Gastroesophageal sphincter (tissue), 4 donors: ENCODE data around the gene RAP1GAP2. TPM values are rescaled to one million over a fixed set of nuclear protein-coding genes. Genes with fewer than 3 reads are reported as not detected.

Experiments used
- ATAC-seq: fragments of 150-250 bp; one replicate; pipeline ENCODE4 v1.9.1; 2016; ENCODE audit warnings: mild to moderate bottlenecking, moderate library complexity
- H3K27ac ChIP-seq, 4 donors: fragments of 200-600 bp; sonication (generic) in 3 of 4; 1 replicate in 3 of 4; 2 replicates in 1 of 4; pipeline ENCODE4 v1.5.1; 2016 to 2019
- H3K27me3 ChIP-seq: fragments of 200-600 bp; sonication (generic); one replicate; pipeline ENCODE4 v1.5.1; 2019
- H3K36me3 ChIP-seq, 2 donors: fragments of 200-600 bp; sonication (generic); one replicate each; pipeline ENCODE4 v1.5.1; 2019; ENCODE audit warnings: control low read depth in 1 of 2
- H3K4me1 ChIP-seq, 3 donors: fragments of 200-600 bp; sonication (generic); 1 replicate in 2 of 3; 2 replicates in 1 of 3; pipeline ENCODE4 v1.5.1; 2016 to 2019; ENCODE audit warnings: control low read depth in 2 of 3
- H3K4me3 ChIP-seq, 2 donors: fragments of 200-600 bp; sonication (generic); one replicate each; pipeline ENCODE4 v1.5.1; 2019; ENCODE audit warnings: mild to moderate bottlenecking in 1 of 2, moderate library complexity in 1 of 2
- H3K9me3 ChIP-seq, 3 donors: fragments of 200-600 bp; sonication (generic); one replicate each; pipeline ENCODE4 v1.5.1; 2017 to 2019; ENCODE audit warnings: control low read depth in 2 of 3
- EP300 ChIP-seq: sonication (generic); formaldehyde crosslinking; IDR thresholded peaks from one replicate; pipeline ENCODE4 v1.6.1; 2017; ENCODE audit warnings: antibody characterized with exemption, mild to moderate bottlenecking
- POLR2A ChIP-seq, 2 donors: fragments of 450-650 bp; IDR thresholded peaks; one replicate each; pipeline ENCODE4 v1.6.1; 2017; ENCODE audit warnings: antibody characterized with exemption in 2 of 2, mild to moderate bottlenecking in 2 of 2, moderate library complexity in 1 of 2
- POLR2AphosphoS5 ChIP-seq: sonication (generic); formaldehyde crosslinking; IDR thresholded peaks from one replicate; pipeline ENCODE4 v1.6.1; 2017; ENCODE audit warnings: antibody characterized with exemption
- WGBS, 2 donors: methylation state at CpG; one replicate each; pipeline ENCODE4 v1.1.5; 2018; ENCODE audit warnings: low coverage in 1 of 2; 5-methylcytosine and 5-hydroxymethylcytosine counted together
- total RNA-seq, 4 donors: library from RNA; depleted of rRNA; stranded (reverse); fragments of >200 nt; gene quantifications; one replicate each; pipeline ENCODE4 v1.1.0, GENCODE V29; 2016
- TF ChIP-seq, protein P1 (sequence below), 4 experiments: fragments of 200-600 bp in 2 of 4; fragments of 450-650 bp in 2 of 4; sonication (generic) in 1 of 4; IDR thresholded peaks; one replicate each; pipeline ENCODE4 v1.5.1; 2017 to 2019; ENCODE audit warnings: antibody characterized with exemption in 4 of 4, mild to moderate bottlenecking in 2 of 4, moderate library complexity in 2 of 4

RAP1GAP2 gene
- total RNA-seq, 4 donors from 2014 or later: 8.8 to 19.5 (median 11.3) TPM

DNA sequence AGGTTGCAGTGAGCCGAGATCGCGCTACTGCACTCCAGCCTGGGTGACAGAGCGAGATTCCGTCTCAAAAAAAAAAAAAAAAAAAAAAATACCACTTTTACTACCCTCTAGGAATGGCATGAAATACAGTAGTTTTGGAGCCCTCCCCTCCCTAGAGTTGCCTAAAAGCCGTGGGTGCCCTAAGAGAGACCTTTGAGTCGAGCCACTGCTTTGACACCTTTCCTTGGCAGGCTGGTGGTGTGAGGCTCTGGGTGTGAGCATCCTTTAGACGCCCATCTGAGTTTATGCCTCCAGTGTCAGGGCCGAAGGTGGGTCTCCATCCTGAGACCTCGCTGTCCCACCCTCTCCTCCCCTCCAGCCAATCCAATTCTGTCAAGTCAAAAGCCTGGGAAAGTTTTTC is 46.2 kb downstream of the RAP1GAP2 start:
- peaks cover 0 to 5% (median 0%) of the 10 kb centered on the region in 3 donors for H3K4me1 ChIP-seq
- H3K9me3 ChIP-seq: no peaks in the 10 kb centered on the region

DNA sequence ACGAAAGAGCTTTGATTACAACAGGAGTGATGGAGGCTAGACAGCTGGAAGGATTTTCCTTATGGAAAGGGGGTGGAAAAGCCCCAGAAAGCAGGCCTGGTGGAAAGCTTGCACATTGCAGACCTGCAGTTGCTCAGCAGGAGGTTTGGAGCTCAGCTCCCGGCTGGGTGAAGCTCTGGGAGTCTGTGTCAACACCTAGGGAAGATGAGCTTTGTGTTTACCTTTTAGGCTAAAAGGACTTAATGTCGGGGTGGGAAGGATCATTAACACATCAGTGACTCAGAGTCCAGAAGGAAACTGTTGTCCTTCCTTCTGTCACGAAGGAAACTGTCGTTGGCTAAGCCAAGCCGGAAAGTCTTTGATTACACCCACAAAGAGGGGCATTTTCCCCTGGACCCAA is 48.2 kb downstream of the RAP1GAP2 start:
- Histone ChIP-seq H3K27me3 (peaks cover 15% of the 10 kb centered on the region), H3K4me3 (no peak overlapping the region), H3K4me1 (peaks cover 0 to 25% (median 0%) of the 10 kb centered on the region in 3 donors), H3K27ac (no peak overlapping the region), H3K36me3 (no peaks in the 10 kb centered on the region), H3K9me3 (no peaks in the 10 kb centered on the region)
- TF ChIP-seq POLR2AphosphoS5: no peak
- TF ChIP-seq, protein P1, sequence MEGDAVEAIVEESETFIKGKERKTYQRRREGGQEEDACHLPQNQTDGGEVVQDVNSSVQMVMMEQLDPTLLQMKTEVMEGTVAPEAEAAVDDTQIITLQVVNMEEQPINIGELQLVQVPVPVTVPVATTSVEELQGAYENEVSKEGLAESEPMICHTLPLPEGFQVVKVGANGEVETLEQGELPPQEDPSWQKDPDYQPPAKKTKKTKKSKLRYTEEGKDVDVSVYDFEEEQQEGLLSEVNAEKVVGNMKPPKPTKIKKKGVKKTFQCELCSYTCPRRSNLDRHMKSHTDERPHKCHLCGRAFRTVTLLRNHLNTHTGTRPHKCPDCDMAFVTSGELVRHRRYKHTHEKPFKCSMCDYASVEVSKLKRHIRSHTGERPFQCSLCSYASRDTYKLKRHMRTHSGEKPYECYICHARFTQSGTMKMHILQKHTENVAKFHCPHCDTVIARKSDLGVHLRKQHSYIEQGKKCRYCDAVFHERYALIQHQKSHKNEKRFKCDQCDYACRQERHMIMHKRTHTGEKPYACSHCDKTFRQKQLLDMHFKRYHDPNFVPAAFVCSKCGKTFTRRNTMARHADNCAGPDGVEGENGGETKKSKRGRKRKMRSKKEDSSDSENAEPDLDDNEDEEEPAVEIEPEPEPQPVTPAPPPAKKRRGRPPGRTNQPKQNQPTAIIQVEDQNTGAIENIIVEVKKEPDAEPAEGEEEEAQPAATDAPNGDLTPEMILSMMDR (IDR thresholded peaks at IDR 0.05): no peak
- TF ChIP-seq POLR2A (IDR thresholded peaks at IDR 0.05): no peak
- TF ChIP-seq EP300: no peak
- 12 to 23% methylated on average over 3 to 5 of the region's 6 CpGs for WGBS, 2 donors
- no peak for ATAC-seq

More for the DNA sequence above, 46.2 kb downstream of the RAP1GAP2 start:
- Histone ChIP-seq H3K27ac (no peak overlapping the region), H3K27me3 (peaks cover 15% of the 10 kb centered on the region), H3K4me3 (no peak overlapping the region), H3K36me3 (no peaks in the 10 kb centered on the region)
- 64 to 89% methylated on average over 5 to 7 of the region's 10 CpGs for WGBS, 2 donors
- TF ChIP-seq POLR2AphosphoS5 (no peak), POLR2A (IDR thresholded peaks at IDR 0.05) (no peak), EP300 (no peak)
- TF ChIP-seq, protein P1 (IDR thresholded peaks at IDR 0.05): no peak
- ATAC-seq: no peak

GRCh38 chr17:2847381-2848333 is 51.4 kb downstream of the RAP1GAP2 start:
- Histone ChIP-seq H3K4me1 (peaks cover 0 to 31% (median 0%) of the 10 kb centered on the region in 3 donors), H3K36me3 (no peaks in the 10 kb centered on the region), H3K27ac (peak overlapping the region in 1 of 4 donors; percentile 41), H3K4me3 (no peak overlapping the region), H3K27me3 (peaks cover 9% of the 10 kb centered on the region), H3K9me3 (no peaks in the 10 kb centered on the region)
- TF ChIP-seq POLR2A (IDR thresholded peaks at IDR 0.05) (no peak), POLR2AphosphoS5 (no peak), EP300 (no peak)
- TF ChIP-seq, protein P1 (IDR thresholded peaks at IDR 0.05): no peak
- WGBS, 2 donors: 19 to 47% methylated on average over 8 to 12 of the region's 17 CpGs
- ATAC-seq: no peak

DNA sequence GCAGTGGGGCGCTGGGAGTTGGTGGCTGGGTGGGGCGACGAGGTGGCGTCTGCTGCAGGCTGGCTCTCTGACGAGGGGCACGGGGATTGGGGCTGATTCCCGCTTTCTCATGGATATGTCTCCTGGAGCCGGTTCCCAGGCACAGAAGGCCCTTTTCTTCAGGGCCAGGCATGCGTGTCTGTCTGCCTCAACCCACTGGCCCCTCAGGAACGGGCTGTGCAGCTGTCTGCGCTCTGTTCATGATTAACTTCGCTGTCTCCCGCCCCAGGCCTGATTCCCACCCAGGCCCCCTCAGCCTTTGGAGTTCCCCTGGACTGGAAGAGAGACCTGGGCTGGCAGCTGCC is 53.1 kb downstream of the RAP1GAP2 start:
- WGBS, 2 donors: no CpG with 5 or more reads among the region's 13 CpGs
- Histone ChIP-seq H3K27me3 (peaks cover 4% of the 10 kb centered on the region), H3K4me3 (no peak overlapping the region), H3K36me3 (no peaks in the 10 kb centered on the region), H3K27ac (peak overlapping the region in 2 of 4 donors; percentile 40 to 55), H3K4me1 (peaks cover 0 to 43% (median 6%) of the 10 kb centered on the region in 3 donors), H3K9me3 (no peaks in the 10 kb centered on the region)
- ATAC-seq: no peak
- TF ChIP-seq POLR2AphosphoS5 (no peak), EP300 (no peak), POLR2A (IDR thresholded peaks at IDR 0.05) (no peak)
- TF ChIP-seq, protein P1 (IDR thresholded peaks at IDR 0.05): no peak

GRCh38 chr17:2850991-2851390 is 54.8 kb downstream of the RAP1GAP2 start:
- Histone ChIP-seq H3K4me3 (no peak overlapping the region), H3K27me3 (peaks cover 14% of the 10 kb centered on the region), H3K36me3 (no peaks in the 10 kb centered on the region), H3K4me1 (peaks cover 0 to 53% (median 12%) of the 10 kb centered on the region in 3 donors), H3K27ac (no peak overlapping the region), H3K9me3 (no peaks in the 10 kb centered on the region)
- WGBS, 2 donors: 23 to 75% methylated on average over 2 to 6 of the region's 6 CpGs
- TF ChIP-seq EP300: no peak
- TF ChIP-seq, protein P1 (IDR thresholded peaks at IDR 0.05): no peak
- no peak for TF ChIP-seq POLR2AphosphoS5
- TF ChIP-seq POLR2A (IDR thresholded peaks at IDR 0.05): no peak
- ATAC-seq: no peak
